HUES64 (cell line): ENCODE measurements around the gene SLC7A14.

Experiments
- H3K27ac ChIP-seq: 2 replicates; pipeline ENCODE4 v1.7.0; 2013; ENCODE audit warnings: low read depth, low read length, inconsistent platforms
- H3K27me3 ChIP-seq: 2 replicates; pipeline ENCODE4 v1.6.1; 2013; ENCODE audit warnings: mild to moderate bottlenecking, low read length; ENCODE audit not compliant: insufficient read depth
- H3K36me3 ChIP-seq: 2 replicates; pipeline ENCODE4 v1.6.1; 2013; ENCODE audit warnings: mild to moderate bottlenecking, low read length; ENCODE audit not compliant: insufficient read depth
- H3K4me1 ChIP-seq: 2 replicates; pipeline ENCODE4 v1.6.1; 2013; ENCODE audit warnings: mild to moderate bottlenecking, low read length, moderate library complexity; ENCODE audit not compliant: insufficient read depth
- H3K4me3 ChIP-seq: 2 replicates; pipeline ENCODE4 v1.5.1; 2013; ENCODE audit warnings: mild to moderate bottlenecking, low read length, moderate library complexity
- H3K9ac ChIP-seq: 2 replicates; pipeline ENCODE4 v1.6.1; 2013; ENCODE audit warnings: mild to moderate bottlenecking, low read depth, low read length
- H3K9me3 ChIP-seq: 2 replicates; pipeline ENCODE4 v1.6.1; 2013; ENCODE audit warnings: low read depth, low read length; ENCODE audit not compliant: insufficient read depth
- WGBS: fragments of 150-250, 120-280 bp; methylation state at CpG from one replicate; pipeline ENCODE4 v1.1.7; 2013; ENCODE audit warnings: missing lambda C conversion rate; 5-methylcytosine and 5-hydroxymethylcytosine counted together

Gene SLC7A14

DNA sequence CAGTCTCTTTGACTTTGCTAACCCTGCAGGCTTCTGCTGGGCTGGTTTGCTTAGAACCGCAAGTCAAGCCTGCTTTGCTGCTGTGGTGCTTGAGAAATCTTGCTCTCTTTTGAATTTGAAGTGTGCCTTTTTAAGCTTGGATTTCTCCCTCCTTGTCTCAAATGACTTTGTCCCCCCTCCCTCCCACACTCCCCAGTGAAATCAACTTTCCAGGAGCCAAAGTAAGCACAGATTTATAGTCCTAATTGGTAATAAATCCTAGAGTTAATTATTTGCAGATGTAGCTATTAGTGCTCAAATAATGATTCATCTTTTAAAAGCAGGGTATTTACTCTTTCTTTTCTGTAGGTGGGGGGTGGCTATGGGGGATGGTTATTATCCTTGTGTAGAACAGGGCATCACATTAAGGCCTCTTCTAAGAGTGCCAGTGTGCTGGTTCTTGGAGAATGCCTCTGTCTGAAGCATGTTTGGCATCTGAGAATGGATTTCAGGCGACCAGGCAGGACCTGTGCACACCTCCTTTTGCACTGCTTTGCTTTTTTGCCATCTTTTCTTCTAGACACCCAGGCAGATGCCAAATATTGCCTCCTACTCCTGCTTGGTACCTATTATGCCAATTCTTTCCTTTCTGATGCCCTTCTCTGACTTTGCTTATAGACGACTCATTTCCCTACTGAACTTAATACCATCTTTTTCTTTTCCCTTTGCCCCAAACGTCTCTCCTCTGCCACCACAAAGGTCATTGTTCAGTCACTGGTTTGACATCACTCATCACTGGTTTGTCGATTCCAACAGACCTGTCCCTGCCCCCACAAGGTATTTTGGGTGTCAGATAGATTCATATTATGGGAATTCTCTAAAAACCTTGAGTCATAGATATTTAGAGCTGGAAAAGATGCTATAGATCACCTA lies 116.5 kb downstream of the SLC7A14 start:
- 82% methylated on average over 5 of the region's 5 CpGs for WGBS
- Histone ChIP-seq H3K4me1 (peaks cover 28% of the 10 kb centered on the region), H3K27ac (no peak overlapping the region)

DNA sequence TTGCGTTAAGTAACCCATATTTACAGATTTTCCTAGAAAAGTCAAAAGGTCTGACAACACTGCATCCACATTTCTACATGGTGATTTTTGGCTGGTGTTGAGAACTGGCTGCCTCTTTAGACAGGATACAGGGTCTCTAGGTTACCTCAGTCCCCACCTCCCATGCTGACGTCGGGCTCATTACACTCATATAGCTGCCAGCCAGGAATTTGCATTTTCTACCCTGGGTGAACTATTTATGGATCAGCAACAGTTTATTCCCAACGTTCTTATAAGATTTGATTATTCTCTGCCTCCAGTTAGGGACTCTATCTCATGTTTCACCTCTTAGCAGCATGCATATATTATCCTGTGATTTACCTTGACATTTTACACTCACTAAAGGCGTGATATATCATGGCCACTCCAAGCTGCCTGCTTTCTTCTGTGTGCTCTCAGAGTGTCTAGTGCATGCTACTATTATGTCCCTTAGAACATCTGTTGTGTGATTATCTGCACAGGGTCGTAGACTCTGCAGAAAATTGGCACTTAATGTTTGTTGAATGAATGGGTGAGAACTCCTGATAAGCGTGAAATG lies 118.2 kb downstream of the SLC7A14 start:
- Histone ChIP-seq H3K27me3 (no peaks in the 10 kb centered on the region), H3K9ac (no peak overlapping the region), H3K27ac (no peak overlapping the region), H3K4me3 (no peak overlapping the region), H3K9me3 (no peaks in the 10 kb centered on the region), H3K4me1 (peaks cover 24% of the 10 kb centered on the region), H3K36me3 (no peaks in the 10 kb centered on the region)
- WGBS = 88% methylated on average over 6 of the region's 7 CpGs

More for the DNA sequence above, 116.5 kb downstream of the SLC7A14 start:
- Histone ChIP-seq H3K4me3 (no peak overlapping the region), H3K9me3 (no peaks in the 10 kb centered on the region), H3K27me3 (no peaks in the 10 kb centered on the region), H3K36me3 (no peaks in the 10 kb centered on the region), H3K9ac (no peak overlapping the region)

DNA sequence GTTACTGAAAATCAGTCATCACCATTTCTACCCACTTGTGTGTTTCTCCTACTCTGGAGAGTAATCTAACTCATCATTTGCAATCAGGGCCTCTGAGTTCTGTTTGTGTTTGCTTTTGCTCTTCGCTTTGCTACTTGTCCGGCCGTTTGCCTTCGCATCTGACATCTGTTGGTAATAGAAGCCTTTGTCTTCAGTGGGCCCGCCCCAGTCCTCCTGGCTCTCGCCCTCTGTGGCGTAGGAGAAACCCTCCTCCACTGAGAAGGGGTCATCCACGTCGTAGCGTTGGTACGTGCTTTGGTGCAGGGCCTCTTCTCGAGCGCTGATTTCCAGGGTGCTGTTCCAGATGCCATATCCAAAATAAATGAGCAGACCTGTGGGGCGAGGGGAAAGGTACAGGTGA lies 118.9 kb downstream of the SLC7A14 start:
- Histone ChIP-seq H3K27me3 (no peaks in the 10 kb centered on the region), H3K9ac (no peak overlapping the region), H3K9me3 (no peaks in the 10 kb centered on the region), H3K27ac (no peak overlapping the region), H3K4me3 (no peak overlapping the region), H3K36me3 (no peaks in the 10 kb centered on the region), H3K4me1 (peaks cover 24% of the 10 kb centered on the region)
- WGBS = 79% methylated on average over 14 of the region's 14 CpGs

DNA sequence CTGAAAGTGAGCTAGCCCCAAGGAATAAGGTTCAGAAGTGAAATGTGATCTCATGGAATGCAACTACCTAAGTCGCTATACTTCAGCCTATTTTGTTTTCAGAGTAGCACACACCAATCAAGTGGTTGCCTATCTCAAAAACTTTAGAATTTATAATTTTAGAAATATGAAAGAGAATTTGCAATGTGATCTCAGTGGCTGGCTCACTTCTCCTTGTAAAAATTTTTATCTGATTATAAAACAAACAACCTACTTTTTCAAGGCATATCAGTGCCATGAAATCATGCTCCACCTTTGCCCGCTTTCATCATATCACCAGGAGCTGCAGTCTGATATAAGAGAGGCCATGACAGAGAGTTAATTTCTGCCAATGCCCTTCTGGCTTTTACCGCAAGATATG lies 119.9 kb downstream of the SLC7A14 start:
- no peak overlapping the region for H3K9ac ChIP-seq
- H3K27ac ChIP-seq = no peak overlapping the region
- H3K9me3 ChIP-seq = no peaks in the 10 kb centered on the region
- 90% methylated on average over 3 of the region's 3 CpGs for WGBS
- H3K4me3 ChIP-seq = no peak overlapping the region
- no peaks in the 10 kb centered on the region for H3K27me3 ChIP-seq
- peaks cover 24% of the 10 kb centered on the region for H3K4me1 ChIP-seq
- H3K36me3 ChIP-seq = no peaks in the 10 kb centered on the region

DNA sequence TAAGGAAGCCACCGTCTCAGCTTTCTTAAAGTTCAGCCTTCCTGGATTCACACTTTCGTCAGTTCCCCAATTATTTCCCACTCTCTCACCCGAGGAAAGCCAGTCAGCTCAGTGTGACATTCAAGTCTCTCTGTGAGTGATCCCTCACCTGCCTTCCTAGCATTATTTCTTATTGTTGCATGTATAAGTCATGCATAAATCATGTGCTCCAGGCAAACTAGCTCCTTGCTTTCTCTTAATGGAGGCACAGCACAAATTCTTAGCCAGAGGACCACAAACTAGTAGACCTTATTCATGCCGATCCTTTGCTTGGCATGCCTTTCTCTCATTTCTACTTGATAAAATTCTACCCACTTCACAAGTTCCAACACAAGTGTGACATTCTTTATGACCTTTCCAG lies 122.9 kb downstream of the SLC7A14 start:
- Histone ChIP-seq H3K27ac (no peak overlapping the region), H3K36me3 (no peaks in the 10 kb centered on the region), H3K4me1 (peaks cover 19% of the 10 kb centered on the region), H3K4me3 (no peak overlapping the region), H3K27me3 (no peaks in the 10 kb centered on the region), H3K9ac (no peak overlapping the region), H3K9me3 (no peaks in the 10 kb centered on the region)
- WGBS = 80% methylated on average over 4 of the region's 4 CpGs

DNA sequence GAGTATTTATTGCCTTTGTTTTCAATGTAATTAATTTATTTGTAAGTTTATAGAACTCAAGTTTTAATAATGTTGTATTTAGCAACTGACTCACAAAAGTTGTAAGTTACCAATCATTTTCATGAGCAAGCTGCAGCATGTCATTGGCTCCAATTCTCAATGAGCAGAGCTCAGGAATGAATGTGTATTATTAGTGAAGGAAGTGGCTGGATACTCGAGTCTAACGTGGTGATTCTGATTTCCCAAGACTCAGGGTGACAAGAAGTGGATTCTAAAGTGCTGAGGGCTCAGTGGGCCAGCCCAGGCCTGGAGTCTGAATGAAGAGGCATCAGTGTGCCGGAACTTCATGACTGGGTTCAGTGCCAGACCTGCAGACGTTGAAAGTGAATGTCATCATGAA lies 127.6 kb downstream of the SLC7A14 start:
- Histone ChIP-seq H3K4me1 (no peaks in the 10 kb centered on the region), H3K4me3 (no peak overlapping the region), H3K27ac (no peak overlapping the region), H3K9ac (no peak overlapping the region), H3K9me3 (no peaks in the 10 kb centered on the region), H3K36me3 (no peaks in the 10 kb centered on the region), H3K27me3 (no peaks in the 10 kb centered on the region)
- WGBS = 89% methylated on average over 4 of the region's 4 CpGs

DNA sequence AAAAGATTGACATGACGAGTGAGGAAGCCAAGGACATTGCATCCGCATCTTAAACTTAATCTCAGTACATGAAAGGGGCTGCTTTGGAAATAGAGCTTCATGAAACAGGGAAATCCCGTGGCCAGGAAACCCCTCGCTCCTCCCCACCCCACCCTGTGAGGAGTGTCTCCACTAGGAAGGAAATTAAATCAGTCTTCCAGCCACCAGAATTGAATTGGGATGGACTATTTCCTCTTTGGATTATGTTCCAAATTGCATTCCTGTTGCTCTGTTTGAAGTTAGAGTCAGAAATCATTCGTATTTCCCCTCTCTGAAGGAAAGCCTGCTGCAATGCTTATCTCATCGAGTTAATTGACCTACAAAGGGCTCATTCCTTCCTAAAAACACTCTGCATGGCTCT lies 131.4 kb downstream of the SLC7A14 start:
- H3K4me3 ChIP-seq = no peak overlapping the region
- H3K4me1 ChIP-seq = no peaks in the 10 kb centered on the region
- 91% methylated on average over 5 of the region's 6 CpGs for WGBS
- H3K27me3 ChIP-seq = no peaks in the 10 kb centered on the region
- no peaks in the 10 kb centered on the region for H3K9me3 ChIP-seq
- H3K9ac ChIP-seq = no peak overlapping the region
- no peak overlapping the region for H3K27ac ChIP-seq
- no peaks in the 10 kb centered on the region for H3K36me3 ChIP-seq

DNA sequence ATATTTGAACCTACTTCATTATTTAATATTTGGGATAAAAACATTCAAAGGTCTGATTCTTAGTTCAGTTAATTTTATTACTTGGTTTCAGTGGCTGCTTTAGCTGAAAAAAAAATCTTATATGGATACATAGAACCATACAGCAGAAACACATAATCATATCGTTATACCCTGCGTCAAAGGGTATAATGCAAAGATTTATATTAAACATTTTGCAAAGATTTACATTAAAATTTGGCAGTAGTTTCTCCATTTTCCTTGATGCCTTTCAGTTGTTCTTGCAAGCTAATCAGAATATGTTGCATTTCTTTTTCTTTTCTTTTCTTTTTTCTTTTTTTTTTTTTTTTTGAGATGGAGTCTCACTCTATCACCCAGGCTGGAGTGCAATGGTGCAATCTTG lies 135.8 kb downstream of the SLC7A14 start:
- Histone ChIP-seq H3K27me3 (no peaks in the 10 kb centered on the region), H3K27ac (no peak overlapping the region), H3K36me3 (no peaks in the 10 kb centered on the region), H3K4me3 (no peak overlapping the region), H3K4me1 (no peaks in the 10 kb centered on the region), H3K9me3 (no peaks in the 10 kb centered on the region), H3K9ac (no peak overlapping the region)
- WGBS = 94% methylated on average over 2 of the region's 2 CpGs

DNA sequence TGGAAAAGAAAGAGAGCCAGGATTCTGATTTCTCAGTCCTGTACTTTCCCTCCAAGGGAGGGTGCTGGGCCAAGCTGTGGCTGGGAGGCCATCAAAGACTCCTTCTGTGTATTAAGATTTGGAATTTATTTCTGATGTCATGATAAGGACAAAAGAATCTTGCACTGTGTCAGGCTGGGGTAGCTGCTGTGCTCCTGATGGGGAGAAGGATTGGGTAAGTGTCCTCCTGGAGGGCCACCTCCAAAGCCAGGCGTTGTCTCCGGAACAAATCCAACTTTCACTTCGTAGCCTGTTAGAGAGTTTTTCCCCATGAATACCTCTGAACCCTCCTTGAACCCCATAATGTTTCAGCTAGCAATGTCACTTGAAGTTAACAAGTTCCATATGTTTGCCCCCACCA lies 137.3 kb downstream of the SLC7A14 start:
- Histone ChIP-seq H3K9me3 (no peaks in the 10 kb centered on the region), H3K36me3 (no peaks in the 10 kb centered on the region)

DNA sequence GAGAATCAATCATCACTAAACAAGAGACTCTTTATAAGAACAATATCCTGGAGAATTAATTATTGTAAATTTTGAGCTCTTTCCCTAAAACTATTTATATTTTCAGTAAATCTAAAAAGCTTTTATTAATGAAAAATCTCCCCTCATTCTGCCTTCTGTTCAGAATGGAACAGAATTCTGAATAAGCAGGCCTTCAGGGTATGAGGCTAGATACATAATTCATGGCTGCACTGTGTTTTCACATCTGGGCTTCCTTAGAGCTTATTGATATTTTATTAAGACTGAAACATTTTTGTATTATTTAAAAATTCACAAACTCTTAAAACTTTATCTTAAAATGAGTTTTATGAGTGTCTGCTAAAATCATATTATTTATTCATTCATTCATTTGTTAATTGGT lies 142.4 kb downstream of the SLC7A14 start:
- no peaks in the 10 kb centered on the region for H3K36me3 ChIP-seq
- no peak overlapping the region for H3K27ac ChIP-seq
- H3K9me3 ChIP-seq = no peaks in the 10 kb centered on the region
- no peaks in the 10 kb centered on the region for H3K4me1 ChIP-seq
- H3K4me3 ChIP-seq = no peak overlapping the region
- H3K27me3 ChIP-seq = no peaks in the 10 kb centered on the region
- H3K9ac ChIP-seq = no peak overlapping the region

More for the DNA sequence above, 137.3 kb downstream of the SLC7A14 start:
- WGBS = 96% methylated on average over 3 of the region's 3 CpGs
- H3K9ac ChIP-seq = no peak overlapping the region
- H3K27me3 ChIP-seq = no peaks in the 10 kb centered on the region
- no peaks in the 10 kb centered on the region for H3K4me1 ChIP-seq
- H3K4me3 ChIP-seq = no peak overlapping the region
- no peak overlapping the region for H3K27ac ChIP-seq

DNA sequence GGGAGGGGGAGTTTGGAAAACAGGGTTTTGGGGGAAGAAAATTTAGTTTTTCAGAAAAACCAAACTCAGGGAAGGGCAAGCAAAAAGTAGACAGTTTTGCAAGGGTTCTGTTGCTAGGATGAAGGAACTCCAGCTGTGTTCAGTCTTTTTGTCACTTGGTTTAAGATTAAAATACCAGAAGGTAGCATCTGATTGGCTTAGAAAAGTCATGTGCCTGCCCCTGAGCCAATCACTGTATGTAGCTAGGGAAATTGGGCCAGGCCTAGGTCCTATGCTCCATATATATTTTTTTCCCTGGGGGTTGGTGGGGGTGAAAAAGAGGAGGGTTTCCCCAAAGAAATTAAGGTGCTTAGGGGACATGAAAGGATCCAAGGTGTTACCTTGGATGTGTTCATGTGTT lies 142.9 kb downstream of the SLC7A14 start:
- Histone ChIP-seq H3K4me3 (no peak overlapping the region), H3K9ac (no peak overlapping the region)

More for the DNA sequence above, 142.9 kb downstream of the SLC7A14 start:
- Histone ChIP-seq H3K9me3 (no peaks in the 10 kb centered on the region), H3K4me1 (no peaks in the 10 kb centered on the region), H3K27ac (no peak overlapping the region), H3K36me3 (no peaks in the 10 kb centered on the region), H3K27me3 (no peaks in the 10 kb centered on the region)
